ENCODE measurements around the gene TLR4. TPM values are rescaled to one million over a fixed set of nuclear protein-coding genes. Genes with fewer than 3 reads are reported as not detected.

Gene TLR4
- total and polyA plus RNA-seq, 7 donors = 1.5 to 8.3 (median 4.8) TPM

DNA sequence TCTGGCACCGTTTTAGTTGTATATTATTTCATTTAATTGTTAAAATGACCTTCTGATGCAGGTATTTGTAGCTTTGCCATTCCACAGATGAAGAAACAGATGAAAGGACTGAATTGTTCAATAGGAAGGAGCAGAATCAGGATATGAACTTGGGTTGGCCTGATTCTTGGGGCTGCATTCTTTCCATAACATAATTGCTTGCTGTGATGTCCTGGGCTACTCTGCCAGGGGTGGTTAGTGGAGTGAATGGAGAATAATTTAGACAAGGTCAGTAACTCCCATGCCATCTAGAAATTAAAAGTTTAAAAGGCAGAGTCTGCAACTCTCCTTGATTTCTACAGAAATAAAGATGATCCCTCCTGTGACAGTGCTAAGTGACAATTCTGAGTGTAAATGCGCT is 15.9 kb downstream of the TLR4 start:
- intact Hi-C loops (cut with DNase I) = loop anchor here in 1 of 2 donors (5.0 kb wide), 1 partner anchor 57 kb away; no protein-coding TSS in a partner anchor
- DNase-seq (no peak), ATAC-seq (no peak)
- 66 to 75% (median 72%) methylated on average over 2 of the region's 2 CpGs for WGBS, 3 donors
- Histone ChIP-seq H3K4me3 (no peak overlapping the region), H3K9me3 (no peaks in the 10 kb centered on the region), H3K27ac (peak overlapping the region; percentile 7), H3K4me1 (peaks cover 3% of the 10 kb centered on the region), H3K27me3 (ENCODE audit: insufficient read depth in 3 of 3, low read length in 2 of 3) (no peaks in the 10 kb centered on the region), H3K36me3 (ENCODE audit: insufficient read depth in 1 of 2, low read depth in 1 of 2) (no peaks in the 10 kb centered on the region)
- TF ChIP-seq, protein P1, sequence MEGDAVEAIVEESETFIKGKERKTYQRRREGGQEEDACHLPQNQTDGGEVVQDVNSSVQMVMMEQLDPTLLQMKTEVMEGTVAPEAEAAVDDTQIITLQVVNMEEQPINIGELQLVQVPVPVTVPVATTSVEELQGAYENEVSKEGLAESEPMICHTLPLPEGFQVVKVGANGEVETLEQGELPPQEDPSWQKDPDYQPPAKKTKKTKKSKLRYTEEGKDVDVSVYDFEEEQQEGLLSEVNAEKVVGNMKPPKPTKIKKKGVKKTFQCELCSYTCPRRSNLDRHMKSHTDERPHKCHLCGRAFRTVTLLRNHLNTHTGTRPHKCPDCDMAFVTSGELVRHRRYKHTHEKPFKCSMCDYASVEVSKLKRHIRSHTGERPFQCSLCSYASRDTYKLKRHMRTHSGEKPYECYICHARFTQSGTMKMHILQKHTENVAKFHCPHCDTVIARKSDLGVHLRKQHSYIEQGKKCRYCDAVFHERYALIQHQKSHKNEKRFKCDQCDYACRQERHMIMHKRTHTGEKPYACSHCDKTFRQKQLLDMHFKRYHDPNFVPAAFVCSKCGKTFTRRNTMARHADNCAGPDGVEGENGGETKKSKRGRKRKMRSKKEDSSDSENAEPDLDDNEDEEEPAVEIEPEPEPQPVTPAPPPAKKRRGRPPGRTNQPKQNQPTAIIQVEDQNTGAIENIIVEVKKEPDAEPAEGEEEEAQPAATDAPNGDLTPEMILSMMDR (IDR thresholded peaks at IDR 0.05) = no peak

DNA sequence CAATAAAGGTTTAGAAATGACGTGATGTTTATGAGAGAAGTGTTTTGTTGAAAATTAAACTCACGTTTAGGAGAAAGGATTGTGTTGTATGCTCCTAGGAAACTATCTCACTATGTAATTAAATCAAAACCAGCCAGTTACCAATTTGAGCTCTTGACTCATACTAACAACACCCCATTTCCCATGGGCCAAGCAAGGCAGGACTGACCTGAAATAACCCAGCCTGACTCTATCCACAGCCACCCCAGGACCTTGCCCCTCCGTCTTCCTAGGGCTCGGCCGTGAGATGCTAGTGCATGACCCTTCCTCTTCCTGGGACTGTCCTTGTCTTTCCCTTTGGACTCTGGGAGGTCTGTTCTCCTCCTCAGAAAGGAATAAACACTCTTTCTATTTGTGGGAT is 16.4 kb downstream of the TLR4 start:
- DNase-seq = peak; percentile 44 to 81
- peaks cover 3% of the 10 kb centered on the region for H3K4me1 ChIP-seq
- 13 to 50% (median 15%) methylated on average over 5 of the region's 5 CpGs for WGBS, 3 donors

DNA sequence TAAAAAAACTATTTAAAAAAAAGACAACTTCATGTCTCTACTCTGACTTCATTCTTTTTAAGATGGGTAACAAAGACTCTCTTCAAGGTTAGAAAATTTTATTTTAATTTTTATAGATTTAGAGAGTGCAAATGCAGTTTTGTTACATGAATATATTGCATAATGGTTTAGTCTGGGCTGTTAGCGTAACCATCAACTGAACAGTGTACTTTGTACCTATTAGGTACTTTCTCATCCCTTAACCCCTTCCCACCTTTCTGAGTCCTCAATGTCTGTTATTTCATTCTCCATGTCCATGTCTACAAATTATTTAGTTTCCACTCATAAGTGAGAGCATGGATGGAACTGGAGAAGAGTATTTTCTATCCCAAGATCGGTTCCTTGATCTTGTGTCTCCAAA is 16.8 kb downstream of the TLR4 start:
- no peaks in the 10 kb centered on the region for H3K36me3 ChIP-seq (ENCODE audit: insufficient read depth in 1 of 2, low read depth in 1 of 2)
- WGBS, 3 donors = 63 to 93% (median 92%) methylated on average over 2 of the region's 2 CpGs
- H3K4me3 ChIP-seq = no peak overlapping the region
- H3K27ac ChIP-seq = no peak overlapping the region
- TF ChIP-seq, protein P1 (IDR thresholded peaks at IDR 0.05) = no peak
- DNase-seq = no peak
- ATAC-seq = no peak
- intact Hi-C loops (cut with DNase I) = loop anchor here in 1 of 2 donors (5.0 kb wide), 1 partner anchor 56 kb away; no protein-coding TSS in a partner anchor
- H3K9me3 ChIP-seq = no peaks in the 10 kb centered on the region
- peaks cover 3% of the 10 kb centered on the region for H3K4me1 ChIP-seq
- H3K27me3 ChIP-seq (ENCODE audit: insufficient read depth in 3 of 3, low read length in 2 of 3) = no peaks in the 10 kb centered on the region

More for the DNA sequence above, 16.4 kb downstream of the TLR4 start:
- intact Hi-C loops (cut with DNase I) = loop anchor here in 1 of 2 donors (5.0 kb wide), 1 partner anchor 57 kb away; no protein-coding TSS in a partner anchor
- Histone ChIP-seq H3K36me3 (ENCODE audit: insufficient read depth in 1 of 2, low read depth in 1 of 2) (no peaks in the 10 kb centered on the region), H3K9me3 (no peaks in the 10 kb centered on the region), H3K27ac (peak overlapping the region; percentile 7), H3K27me3 (ENCODE audit: insufficient read depth in 3 of 3, low read length in 2 of 3) (no peaks in the 10 kb centered on the region), H3K4me3 (no peak overlapping the region)
- TF ChIP-seq, protein P1 (IDR thresholded peaks at IDR 0.05) = no peak
- peak in 3 of 4 donors; percentile 78 to 86 (median 83) for ATAC-seq

DNA sequence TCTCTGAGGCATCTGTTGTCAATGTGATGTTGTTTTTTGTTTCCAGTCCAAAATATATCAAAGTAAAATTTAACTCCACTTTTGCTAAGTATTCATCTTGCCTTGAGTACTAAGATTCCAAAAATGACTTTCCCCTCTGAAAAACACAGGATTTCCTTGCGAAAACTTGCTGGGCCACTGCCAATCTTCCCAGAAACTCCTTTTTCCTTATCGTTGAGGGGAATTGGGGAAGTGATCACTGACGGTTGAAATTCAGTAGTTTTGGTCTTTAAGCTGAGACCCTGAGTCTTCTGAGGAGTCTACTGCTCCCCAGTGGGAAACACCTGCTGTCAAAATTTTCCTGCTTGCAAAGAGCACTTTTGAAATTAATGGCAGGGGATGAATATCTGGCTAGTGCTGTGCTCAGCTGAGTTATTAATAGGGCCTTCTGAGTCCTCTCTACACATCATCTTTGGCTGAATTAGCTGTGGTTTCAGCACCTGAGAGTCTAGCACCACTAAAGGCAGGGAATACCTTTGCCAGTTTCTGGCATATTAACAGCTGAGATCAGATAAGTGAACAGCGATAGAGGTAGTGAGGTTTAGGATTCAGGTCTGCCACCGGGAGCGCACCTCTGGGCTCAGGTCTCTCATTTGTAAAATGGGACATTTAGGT is 18.0 kb downstream of the TLR4 start:
- no peak overlapping the region for H3K27ac ChIP-seq
- no peak overlapping the region for H3K4me3 ChIP-seq
- peaks cover 3% of the 10 kb centered on the region for H3K4me1 ChIP-seq
- 68 to 81% (median 74%) methylated on average over 6 of the region's 6 CpGs for WGBS, 3 donors
- DNase-seq = no peak
- intact Hi-C loops (cut with DNase I) = loop anchor here in 1 of 2 donors (5.0 kb wide), 1 partner anchor 55 kb away; no protein-coding TSS in a partner anchor
- H3K27me3 ChIP-seq (ENCODE audit: insufficient read depth in 3 of 3, low read length in 2 of 3) = no peaks in the 10 kb centered on the region
- no peaks in the 10 kb centered on the region for H3K36me3 ChIP-seq (ENCODE audit: insufficient read depth in 1 of 2, low read depth in 1 of 2)
- TF ChIP-seq, protein P1 (IDR thresholded peaks at IDR 0.05) = no peak
- no peak for ATAC-seq
- H3K9me3 ChIP-seq = no peaks in the 10 kb centered on the region

Data from psoas muscle (tissue), 8 donors.